ENCODE results near the gene GEMIN5. TPM values are rescaled to one million over a fixed set of nuclear protein-coding genes. Genes with fewer than 3 reads are reported as not detected.
A peak's percentile ranks its signal among the peaks of the same experiment; 100 is the strongest.

The GEMIN5 gene
- total and polyA plus RNA-seq, 2 of the 13 experiments (the other 11 are each of a cell fraction or from before 2014, with no cell fraction given): 6.6 to 28.6 TPM

DNA sequence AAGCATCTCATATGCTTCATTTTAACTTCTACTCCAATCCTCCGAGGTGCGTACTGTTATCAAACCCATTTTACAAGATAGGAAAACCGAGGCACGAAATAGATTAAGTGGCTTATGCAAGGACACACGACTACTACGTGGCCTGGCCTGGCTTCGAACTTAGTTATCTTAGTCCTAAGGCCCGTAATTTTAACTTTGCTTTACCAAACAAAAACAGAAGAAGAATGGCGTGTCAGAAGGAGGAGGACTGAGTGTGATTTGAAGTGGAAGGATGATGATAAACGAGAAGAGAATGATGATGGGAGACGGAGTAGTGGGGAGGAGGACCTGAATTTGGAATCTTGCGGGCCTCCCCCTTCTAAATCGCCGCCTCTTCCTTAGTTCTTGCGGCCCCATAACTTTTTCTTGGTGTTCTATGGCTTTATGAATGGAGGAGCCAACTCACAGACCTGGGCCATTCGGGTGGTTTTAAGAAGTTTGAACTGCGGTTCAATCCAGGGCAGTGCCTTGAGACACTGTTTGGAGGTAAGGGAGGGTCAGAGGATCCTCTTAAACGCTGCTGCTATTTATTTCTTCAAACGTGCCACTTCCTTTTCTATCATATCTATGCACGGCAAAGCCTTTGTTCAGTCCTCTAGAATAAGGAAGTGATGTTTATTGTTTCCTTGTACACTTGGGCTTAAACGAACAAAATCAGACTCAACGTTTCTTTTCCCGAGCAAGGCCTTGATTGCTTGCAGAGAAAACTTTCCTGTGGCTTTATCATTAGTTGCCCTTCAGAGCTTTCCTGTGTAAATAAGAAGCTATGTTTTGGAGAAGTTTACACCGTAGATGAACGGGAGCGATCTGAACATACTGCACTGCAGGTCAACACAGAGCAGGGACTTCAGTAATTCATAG is 78.8 kb downstream of the GEMIN5 start (continued):
- TF ChIP-seq ETV5 (CRISPR knock-in tag; IDR thresholded peaks at IDR 0.05; ENCODE audit: borderline replicate concordance): no peak
- peak; percentile 2; the same call in 1 of the 2 replicates for TF ChIP-seq YEATS2 (CRISPR knock-in tag; IDR thresholded peaks at IDR 0.05; ENCODE audit: borderline replicate concordance)
- TF ChIP-seq MED8 (CRISPR knock-in tag; IDR thresholded peaks at IDR 0.05; ENCODE audit: insufficient replicate concordance): no peak
- TF ChIP-seq HMGXB4 (CRISPR knock-in tag; IDR thresholded peaks at IDR 0.05; ENCODE audit: borderline replicate concordance in 1 of 2, low read depth in 1 of 2): peak in 1 of 2 experiments; percentile 6; a peak in 1 of 4 replicates
- TF ChIP-seq ZNF30 (CRISPR knock-in tag; IDR thresholded peaks at IDR 0.05): no peak
- TF ChIP-seq, protein P1, sequence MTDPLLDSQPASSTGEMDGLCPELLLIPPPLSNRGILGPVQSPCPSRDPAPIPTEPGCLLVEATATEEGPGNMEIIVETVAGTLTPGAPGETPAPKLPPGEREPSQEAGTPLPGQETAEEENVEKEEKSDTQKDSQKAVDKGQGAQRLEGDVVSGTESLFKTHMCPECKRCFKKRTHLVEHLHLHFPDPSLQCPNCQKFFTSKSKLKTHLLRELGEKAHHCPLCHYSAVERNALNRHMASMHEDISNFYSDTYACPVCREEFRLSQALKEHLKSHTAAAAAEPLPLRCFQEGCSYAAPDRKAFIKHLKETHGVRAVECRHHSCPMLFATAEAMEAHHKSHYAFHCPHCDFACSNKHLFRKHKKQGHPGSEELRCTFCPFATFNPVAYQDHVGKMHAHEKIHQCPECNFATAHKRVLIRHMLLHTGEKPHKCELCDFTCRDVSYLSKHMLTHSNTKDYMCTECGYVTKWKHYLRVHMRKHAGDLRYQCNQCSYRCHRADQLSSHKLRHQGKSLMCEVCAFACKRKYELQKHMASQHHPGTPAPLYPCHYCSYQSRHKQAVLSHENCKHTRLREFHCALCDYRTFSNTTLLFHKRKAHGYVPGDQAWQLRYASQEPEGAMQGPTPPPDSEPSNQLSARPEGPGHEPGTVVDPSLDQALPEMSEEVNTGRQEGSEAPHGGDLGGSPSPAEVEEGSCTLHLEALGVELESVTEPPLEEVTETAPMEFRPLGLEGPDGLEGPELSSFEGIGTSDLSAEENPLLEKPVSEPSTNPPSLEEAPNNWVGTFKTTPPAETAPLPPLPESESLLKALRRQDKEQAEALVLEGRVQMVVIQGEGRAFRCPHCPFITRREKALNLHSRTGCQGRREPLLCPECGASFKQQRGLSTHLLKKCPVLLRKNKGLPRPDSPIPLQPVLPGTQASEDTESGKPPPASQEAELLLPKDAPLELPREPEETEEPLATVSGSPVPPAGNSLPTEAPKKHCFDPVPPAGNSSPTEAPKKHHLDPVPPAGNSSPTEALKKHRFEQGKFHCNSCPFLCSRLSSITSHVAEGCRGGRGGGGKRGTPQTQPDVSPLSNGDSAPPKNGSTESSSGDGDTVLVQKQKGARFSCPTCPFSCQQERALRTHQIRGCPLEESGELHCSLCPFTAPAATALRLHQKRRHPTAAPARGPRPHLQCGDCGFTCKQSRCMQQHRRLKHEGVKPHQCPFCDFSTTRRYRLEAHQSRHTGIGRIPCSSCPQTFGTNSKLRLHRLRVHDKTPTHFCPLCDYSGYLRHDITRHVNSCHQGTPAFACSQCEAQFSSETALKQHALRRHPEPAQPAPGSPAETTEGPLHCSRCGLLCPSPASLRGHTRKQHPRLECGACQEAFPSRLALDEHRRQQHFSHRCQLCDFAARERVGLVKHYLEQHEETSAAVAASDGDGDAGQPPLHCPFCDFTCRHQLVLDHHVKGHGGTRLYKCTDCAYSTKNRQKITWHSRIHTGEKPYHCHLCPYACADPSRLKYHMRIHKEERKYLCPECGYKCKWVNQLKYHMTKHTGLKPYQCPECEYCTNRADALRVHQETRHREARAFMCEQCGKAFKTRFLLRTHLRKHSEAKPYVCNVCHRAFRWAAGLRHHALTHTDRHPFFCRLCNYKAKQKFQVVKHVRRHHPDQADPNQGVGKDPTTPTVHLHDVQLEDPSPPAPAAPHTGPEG (CRISPR knock-in tag; IDR thresholded peaks at IDR 0.05): 0 out of 2 replicates have a peak, but pooled peaks have one; percentile 8
- TF ChIP-seq ZNF629 (CRISPR knock-in tag; conservative IDR thresholded peaks at IDR 0.05): peak; percentile 97
- TF ChIP-seq MLXIP (CRISPR knock-in tag; IDR thresholded peaks at IDR 0.05; ENCODE audit: borderline replicate concordance): no peak
- TF ChIP-seq KDM5B (CRISPR knock-in tag; IDR thresholded peaks at IDR 0.05; ENCODE audit: borderline replicate concordance): no peak
- TF ChIP-seq SRF (IDR thresholded peaks at IDR 0.05; ENCODE audit: low read depth, low read length): no peak
- no peak for TF ChIP-seq RFX3 (CRISPR knock-in tag; IDR thresholded peaks at IDR 0.05)
- no peak for TF ChIP-seq YY1 (IDR thresholded peaks at IDR 0.05; ENCODE audit: insufficient read depth, insufficient replicate concordance, low read depth, low read length)
- 0 out of 2 replicates have a peak, but pooled peaks have one; percentile 10 for TF ChIP-seq RXRB (CRISPR knock-in tag; IDR thresholded peaks at IDR 0.05; ENCODE audit: borderline replicate concordance)
- peak; percentile 58; the same call in 1 of the 2 replicates for TF ChIP-seq KDM1A (CRISPR knock-in tag; IDR thresholded peaks at IDR 0.05)
- TF ChIP-seq, protein P2, sequence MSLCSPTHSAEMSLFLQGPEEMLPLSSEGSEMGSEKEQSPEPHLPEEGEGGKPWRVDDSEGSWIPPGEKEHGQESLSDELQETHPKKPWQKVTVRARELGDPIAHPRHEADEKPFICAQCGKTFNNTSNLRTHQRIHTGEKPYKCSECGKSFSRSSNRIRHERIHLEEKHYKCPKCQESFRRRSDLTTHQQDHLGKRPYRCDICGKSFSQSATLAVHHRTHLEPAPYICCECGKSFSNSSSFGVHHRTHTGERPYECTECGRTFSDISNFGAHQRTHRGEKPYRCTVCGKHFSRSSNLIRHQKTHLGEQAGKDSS (CRISPR knock-in tag; IDR thresholded peaks at IDR 0.05; ENCODE audit: borderline replicate concordance, low read depth): no peak
- TF ChIP-seq GTF3A (CRISPR knock-in tag; conservative IDR thresholded peaks at IDR 0.05): no peak

All from HepG2 (cell line).